GM18505 (cell line): ENCODE results near the gene ADARB2.
A peak's percentile ranks its signal among the peaks of the same experiment; 100 is the strongest.

Source experiments
- ATAC-seq: cut with Tn5 transposase; IDR thresholded peaks from one replicate; pipeline ENCODE4 v1.9.1; 2021; ENCODE audit not compliant: unreplicated experiment
- POLR2A ChIP-seq: IDR thresholded peaks from 4 replicates; pipeline ENCODE4 v1.6.1; 2011; ENCODE audit warnings: borderline replicate concordance; ENCODE audit not compliant: insufficient read depth, insufficient read length; ENCODE audit errors: extremely low read depth

The ADARB2 gene

DNA sequence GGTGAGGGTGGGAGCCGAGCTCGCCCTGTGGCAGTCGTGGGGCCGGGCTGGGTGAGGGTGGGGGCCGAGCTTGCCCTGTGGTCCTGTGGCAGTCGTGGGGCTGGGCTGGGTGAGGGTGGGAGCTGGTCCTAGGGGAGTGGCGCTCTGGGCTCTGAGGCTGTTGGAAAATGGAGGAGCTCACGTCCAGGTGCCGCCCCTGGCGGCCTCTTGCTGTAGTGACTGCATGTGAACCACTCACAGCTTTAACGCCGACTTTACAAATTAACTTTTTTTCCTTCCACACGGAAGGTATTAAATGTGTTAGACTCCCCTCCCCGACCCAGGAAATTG is 368.5 kb downstream of the ADARB2 start:
- peak; percentile 65 for ATAC-seq
- TF ChIP-seq POLR2A = no peak

DNA sequence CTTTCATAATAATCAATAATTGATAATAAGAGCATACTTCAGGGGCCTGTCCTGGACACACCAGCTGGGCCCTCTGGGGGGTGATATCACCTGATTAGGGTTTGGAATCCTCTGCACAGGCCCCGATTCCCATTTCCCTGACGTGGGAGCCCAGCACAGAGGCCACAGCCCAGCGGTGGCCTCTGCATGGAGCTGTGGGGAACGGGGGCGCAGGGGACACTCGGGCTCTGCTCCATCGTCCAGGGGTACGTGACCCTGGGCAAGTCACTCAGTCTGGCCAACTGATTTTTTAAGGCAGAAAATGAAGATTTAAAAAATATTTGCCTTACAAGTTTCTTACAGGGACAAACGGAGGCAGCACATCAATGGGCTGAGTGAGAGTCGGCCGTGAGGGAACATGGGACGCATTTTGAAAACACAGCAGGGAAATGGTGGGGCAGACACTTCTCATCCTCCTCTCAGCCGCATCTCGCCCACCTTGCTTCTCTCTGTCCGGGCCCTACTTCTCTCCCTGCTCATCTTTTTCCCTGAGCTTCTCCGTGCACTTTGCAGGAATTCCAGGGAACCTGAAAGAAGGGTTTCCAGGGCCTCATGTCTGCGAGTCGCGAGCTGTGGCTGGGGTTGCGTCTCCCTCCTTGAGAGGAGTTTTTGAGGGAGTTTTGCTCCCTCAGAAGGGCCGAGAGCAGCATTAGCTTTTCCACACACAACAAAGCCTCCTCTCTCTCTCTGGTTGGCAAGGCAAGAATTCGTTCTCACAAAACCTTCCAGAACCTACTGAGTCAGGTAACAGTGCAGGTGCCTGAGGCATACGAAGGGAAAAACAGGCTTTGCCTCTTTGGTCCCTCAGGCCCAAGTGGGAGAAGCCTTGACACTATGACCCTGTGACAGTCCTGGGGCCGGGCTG is 369.1 kb downstream of the ADARB2 start:
- no peak for ATAC-seq
- TF ChIP-seq POLR2A = no peak

DNA sequence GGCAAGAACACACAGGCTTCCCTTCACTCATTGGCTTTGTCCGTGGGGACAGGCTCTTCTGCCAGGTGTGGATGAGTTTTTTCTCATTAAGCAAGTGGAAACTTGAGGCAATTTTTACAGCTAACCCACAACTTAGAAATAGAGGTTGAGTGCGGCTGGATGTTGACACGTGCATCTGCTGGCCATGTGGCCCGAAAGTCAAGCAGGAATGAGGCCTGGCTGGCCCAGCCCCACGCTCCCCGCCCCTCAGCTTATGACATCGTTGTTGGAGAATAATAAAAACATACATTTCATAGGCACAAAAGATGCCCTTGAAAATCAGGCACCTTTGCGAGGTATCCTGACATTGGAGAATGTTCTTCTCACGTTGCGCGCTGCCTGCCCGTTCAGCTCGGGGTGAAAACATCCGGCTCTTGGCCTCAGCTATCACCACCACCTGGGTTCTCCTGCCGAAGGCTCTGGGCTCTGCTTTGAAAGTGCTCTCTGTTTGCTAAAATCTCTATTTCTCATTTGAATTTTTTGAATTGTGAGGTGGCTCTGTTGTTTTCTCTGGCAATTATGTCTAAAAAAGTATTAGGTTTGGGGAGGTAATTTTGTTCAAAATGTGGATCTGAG is 370.4 kb downstream of the ADARB2 start:
- TF ChIP-seq POLR2A = no peak
- ATAC-seq = no peak

GRCh38 chr10:1366322-1366691 is 371.0 kb downstream of the ADARB2 start:
- no peak for ATAC-seq
- no peak for TF ChIP-seq POLR2A

GRCh38 chr10:1365540-1366321 is 371.6 kb downstream of the ADARB2 start:
- no peak for ATAC-seq
- no peak for TF ChIP-seq POLR2A

- no peak for TF ChIP-seq POLR2A
- ATAC-seq = no peak
These were observed 373.0 kb downstream of the ADARB2 start for GRCh38 chr10:1364151-1364910.

DNA sequence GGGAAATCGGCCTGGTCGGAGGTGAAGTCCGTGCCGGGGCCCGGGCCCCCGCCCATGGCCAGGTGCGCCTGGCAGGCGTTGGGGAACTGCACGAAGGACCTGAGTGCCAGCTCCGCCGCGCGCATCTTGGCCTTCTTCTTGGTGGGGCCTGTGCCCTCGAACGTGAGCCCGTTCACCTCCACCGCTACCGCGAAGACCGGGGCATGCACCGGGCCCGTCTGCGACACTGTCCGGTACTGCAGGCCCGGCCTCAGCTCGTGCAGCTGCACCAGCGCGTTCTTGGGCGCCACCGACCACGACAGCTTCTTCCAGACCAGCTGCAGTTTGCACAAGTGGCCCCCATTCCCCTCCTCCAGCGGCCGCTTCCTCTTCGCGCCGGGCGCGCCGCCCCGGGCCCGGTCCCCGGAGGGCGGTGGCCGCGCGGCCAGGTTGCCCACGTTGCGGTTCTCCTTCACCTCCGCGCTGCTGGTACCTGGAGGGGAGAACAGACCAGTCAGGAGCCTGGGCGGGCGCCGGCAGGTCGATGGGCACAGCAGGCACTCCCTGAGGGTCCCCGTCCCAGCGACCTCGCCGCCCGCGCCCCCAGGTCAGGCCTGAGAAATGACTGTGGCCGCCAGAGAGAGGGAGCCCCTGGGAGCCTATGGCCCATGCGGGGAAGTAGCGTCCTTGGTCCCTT is 373.7 kb downstream of the ADARB2 start:
- TF ChIP-seq POLR2A = no peak
- ATAC-seq = no peak

GRCh38 chr10:1362589-1363445 is 374.5 kb downstream of the ADARB2 start:
- no peak for TF ChIP-seq POLR2A
- no peak for ATAC-seq

GRCh38 chr10:1361411-1362105 is 375.8 kb downstream of the ADARB2 start:
- ATAC-seq = no peak
- no peak for TF ChIP-seq POLR2A

DNA sequence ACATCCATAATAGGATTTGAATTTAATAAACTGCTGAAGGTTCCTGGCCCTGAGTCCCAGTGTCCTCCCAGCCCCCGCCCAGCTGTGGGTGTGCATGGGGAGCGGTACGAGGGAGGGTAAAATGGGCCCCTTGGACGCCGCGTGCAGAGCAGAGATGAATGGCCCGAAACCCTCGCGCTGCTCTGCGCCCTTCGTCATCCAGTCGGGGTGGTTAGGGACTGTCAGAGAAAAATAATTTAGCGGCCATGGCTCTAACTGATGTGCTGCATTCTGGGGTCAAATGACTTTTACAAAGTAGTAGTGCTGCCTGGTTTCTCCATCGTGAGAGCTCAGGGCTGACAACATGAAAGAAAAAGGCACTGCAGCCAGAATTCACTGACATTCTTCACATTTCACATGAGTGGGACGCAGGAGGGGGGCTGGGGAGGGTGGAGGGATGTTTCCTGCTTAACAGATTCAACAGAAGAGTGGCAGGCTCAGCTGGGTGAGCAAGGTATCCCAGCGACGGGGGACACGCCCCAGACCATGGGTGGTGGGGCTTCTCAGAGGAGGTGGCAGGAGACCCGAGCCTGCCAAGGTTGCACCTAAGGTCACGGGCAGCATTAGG is 376.7 kb downstream of the ADARB2 start:
- TF ChIP-seq POLR2A = no peak
- ATAC-seq = no peak

DNA sequence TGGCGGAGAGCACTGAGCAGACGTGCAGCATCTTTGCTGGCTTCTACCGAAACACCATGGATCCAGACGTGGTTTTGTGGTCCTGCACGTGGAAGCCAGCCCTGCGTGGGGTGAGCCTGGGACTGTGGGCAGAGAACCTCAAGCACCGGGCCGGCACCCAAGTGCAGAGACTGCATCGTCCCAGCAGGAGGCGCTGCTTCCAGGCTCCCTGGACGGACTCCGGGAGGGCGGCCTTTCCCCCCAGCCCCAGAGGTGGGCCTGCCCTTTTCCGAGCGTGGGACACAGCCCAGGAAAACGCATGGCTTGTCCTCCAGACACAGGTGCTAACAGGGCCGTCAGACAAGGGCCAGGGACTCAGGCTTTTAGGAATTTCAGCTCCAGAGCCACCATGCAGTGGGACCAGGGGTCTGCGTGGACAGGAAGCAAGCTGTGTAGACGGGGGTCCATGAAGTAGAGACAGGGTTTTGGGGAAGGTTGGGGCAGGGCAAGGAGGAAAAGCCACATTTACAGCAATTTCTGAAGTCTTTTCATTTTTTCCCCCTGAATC is 377.2 kb downstream of the ADARB2 start:
- TF ChIP-seq POLR2A = no peak
- no peak for ATAC-seq
